Measurements from ENCODE around the gene TARDBP. TPM values are rescaled to one million over a fixed set of nuclear protein-coding genes. Genes with fewer than 3 reads are reported as not detected.

The TARDBP gene
- 47.7 and 67.2 TPM in 2 replicates for total RNA-seq (2014; rRNA removed; shearing (Covaris generic))

GRCh38 chr1:11012260-11013159 is at the start of gene TARDBP:
Gene TARDBP (plus strand): TSS chr1:11012654. CDS start chr1:11013728, 1,074 bp downstream.
- DNase-seq (ENCODE audit: low spot score) = peak; percentile 78

GRCh38 chr1:10965546-10966226 is 46.8 kb upstream of the TARDBP start:
- DNase-seq (ENCODE audit: low spot score) = no peak

GRCh38 chr1:10967090-10967489 is 45.4 kb upstream of the TARDBP start:
- no peak for DNase-seq (ENCODE audit: low spot score)

GRCh38 chr1:10968411-10968826 is 44.0 kb upstream of the TARDBP start:
- DNase-seq (ENCODE audit: low spot score) = no peak

GRCh38 chr1:10969267-10969970 is 43.0 kb upstream of the TARDBP start:
- no peak for DNase-seq (ENCODE audit: low spot score)

GRCh38 chr1:10969971-10970332 is 42.5 kb upstream of the TARDBP start:
- DNase-seq (ENCODE audit: low spot score) = no peak

GRCh38 chr1:10973552-10973951 is 38.9 kb upstream of the TARDBP start:
- peak; percentile 75 for DNase-seq (ENCODE audit: low spot score)

- DNase-seq (ENCODE audit: low spot score) = no peak
These were observed 38.2 kb upstream of the TARDBP start for GRCh38 chr1:10973956-10974881.

GRCh38 chr1:10975567-10976326 is 36.7 kb upstream of the TARDBP start:
- DNase-seq (ENCODE audit: low spot score) = peak; percentile 84

GRCh38 chr1:10978719-10979118 is 33.7 kb upstream of the TARDBP start:
- DNase-seq (ENCODE audit: low spot score) = no peak

- DNase-seq (ENCODE audit: low spot score) = no peak
These were observed 33.0 kb upstream of the TARDBP start for GRCh38 chr1:10979483-10979920.

- peak; percentile 68 for DNase-seq (ENCODE audit: low spot score)
These were observed 32.3 kb upstream of the TARDBP start for GRCh38 chr1:10980094-10980577.

- DNase-seq (ENCODE audit: low spot score) = no peak
These were observed 31.4 kb upstream of the TARDBP start for GRCh38 chr1:10980841-10981727.

- DNase-seq (ENCODE audit: low spot score) = no peak
These were observed 25.9 kb upstream of the TARDBP start for GRCh38 chr1:10986525-10986890.

GRCh38 chr1:10987840-10988417 is 24.5 kb upstream of the TARDBP start:
- DNase-seq (ENCODE audit: low spot score) = no peak

GRCh38 chr1:10989095-10989494 is 23.4 kb upstream of the TARDBP start:
- no peak for DNase-seq (ENCODE audit: low spot score)

- DNase-seq (ENCODE audit: low spot score) = peak; percentile 59
These were observed 22.4 kb upstream of the TARDBP start for GRCh38 chr1:10989920-10990516.

GRCh38 chr1:10990828-10991227 is 21.6 kb upstream of the TARDBP start:
- DNase-seq (ENCODE audit: low spot score) = no peak
